ENCODE measurements around the gene CCDC92. TPM values are rescaled to one million over a fixed set of nuclear protein-coding genes. Genes with fewer than 3 reads are reported as not detected.

Gene CCDC92
- total and polyA plus RNA-seq, 2 of the 8 experiments (the other 6 are each of a cell fraction or from before 2014, with no cell fraction given): 0.43 to 0.51 TPM

- TF ChIP-seq JUN (IDR thresholded peaks at IDR 0.05; ENCODE audit: low read depth, low read length) (no peak), SP4 (IDR thresholded peaks at IDR 0.05; ENCODE audit: low read length) (no peak), RXRA (IDR thresholded peaks at IDR 0.05; ENCODE audit: insufficient read depth, low read depth, low read length) (no peak)
These were observed 40.4 kb upstream of the CCDC92 start (continued) for GRCh38 chr12:124013073-124013472.
